ENCODE data around the gene SOX12.
"Not testable (repeated sequence)": the region's sequence is repeated elsewhere in the genome, so short reads cannot be mapped to it uniquely, and the experiment has no call there.

Gene SOX12

GRCh38 chr20:356154-356553, 30.8 kb downstream of the SOX12 start:
- H3K27ac ChIP-seq, result peak overlapping the region; percentile 1
- DNase-seq (ENCODE audit: low read depth, low spot score), result not testable (repeated sequence)

DNA sequence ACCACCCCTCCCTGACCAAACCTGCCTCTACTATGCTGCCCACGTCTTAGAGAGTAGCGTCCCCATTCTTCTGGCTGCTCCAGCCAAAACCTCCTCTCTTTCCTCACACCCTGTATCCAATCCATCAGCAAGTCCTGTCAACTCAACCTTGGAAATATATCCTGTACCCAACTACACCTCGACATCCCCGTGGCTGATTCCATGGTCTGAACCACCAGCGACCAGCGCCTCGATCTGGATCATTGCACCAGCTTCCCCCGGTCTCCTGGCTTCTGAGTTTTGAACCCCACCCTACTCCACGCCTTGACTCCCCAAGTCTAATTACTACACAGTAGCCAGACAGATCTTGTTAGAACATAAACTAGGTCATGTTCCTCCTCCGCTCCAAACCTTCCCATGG, 31.4 kb downstream of the SOX12 start:
- H3K27ac ChIP-seq, result no peak overlapping the region
- DNase-seq (ENCODE audit: low read depth, low spot score), result no peak

GRCh38 chr20:358891-359555, 33.7 kb downstream of the SOX12 start:
- peak overlapping the region; percentile 18 for H3K27ac ChIP-seq
- DNase-seq (ENCODE audit: low read depth, low spot score), result no peak

GRCh38 chr20:361561-361960, 36.2 kb downstream of the SOX12 start:
- peak overlapping the region; percentile 100 for H3K27ac ChIP-seq
- DNase-seq (ENCODE audit: low read depth, low spot score), result no peak

- peak overlapping the region; percentile 100 for H3K27ac ChIP-seq
- DNase-seq (ENCODE audit: low read depth, low spot score), result peak; percentile 83
Observed at GRCh38 chr20:362271-363254, 37.2 kb downstream of the SOX12 start.

DNA sequence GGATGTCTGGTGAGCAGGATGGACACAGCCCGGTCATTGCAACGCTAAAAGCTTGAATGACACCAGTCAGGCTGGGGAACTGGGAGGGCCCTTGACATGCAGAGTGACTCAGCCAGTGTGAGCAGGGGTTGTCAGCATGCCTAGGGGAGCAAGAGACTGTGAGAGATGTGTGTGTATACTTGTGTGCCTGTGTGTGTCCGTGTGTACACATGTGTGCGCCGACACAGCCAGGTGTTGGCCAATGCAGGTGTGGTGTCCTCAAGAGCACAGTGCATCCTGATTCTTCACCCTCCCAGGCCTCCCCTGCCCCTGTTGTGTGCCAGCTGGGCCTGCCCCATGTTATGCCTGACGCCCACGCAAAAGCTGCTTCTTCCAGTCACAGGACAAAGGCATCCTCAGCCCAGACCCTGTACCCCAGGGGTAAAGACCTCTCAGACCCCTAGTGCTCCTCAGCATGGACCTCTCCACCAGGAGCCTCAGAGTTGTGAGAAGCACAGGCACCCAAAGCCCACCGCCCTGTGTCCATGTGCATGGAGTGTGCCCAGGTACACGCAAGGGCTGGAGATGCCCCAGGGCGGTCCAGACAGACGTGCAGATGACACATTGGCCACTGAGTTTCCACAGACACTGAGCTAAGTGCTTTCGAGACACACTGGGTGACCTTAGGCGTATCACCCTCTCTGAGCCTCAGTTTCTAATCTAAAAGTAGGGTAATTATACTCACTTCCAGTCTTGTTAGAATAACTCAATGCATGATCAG, 38.1 kb downstream of the SOX12 start:
- DNase-seq (ENCODE audit: low read depth, low spot score), result no peak
- peak overlapping the region; percentile 100 for H3K27ac ChIP-seq

DNA sequence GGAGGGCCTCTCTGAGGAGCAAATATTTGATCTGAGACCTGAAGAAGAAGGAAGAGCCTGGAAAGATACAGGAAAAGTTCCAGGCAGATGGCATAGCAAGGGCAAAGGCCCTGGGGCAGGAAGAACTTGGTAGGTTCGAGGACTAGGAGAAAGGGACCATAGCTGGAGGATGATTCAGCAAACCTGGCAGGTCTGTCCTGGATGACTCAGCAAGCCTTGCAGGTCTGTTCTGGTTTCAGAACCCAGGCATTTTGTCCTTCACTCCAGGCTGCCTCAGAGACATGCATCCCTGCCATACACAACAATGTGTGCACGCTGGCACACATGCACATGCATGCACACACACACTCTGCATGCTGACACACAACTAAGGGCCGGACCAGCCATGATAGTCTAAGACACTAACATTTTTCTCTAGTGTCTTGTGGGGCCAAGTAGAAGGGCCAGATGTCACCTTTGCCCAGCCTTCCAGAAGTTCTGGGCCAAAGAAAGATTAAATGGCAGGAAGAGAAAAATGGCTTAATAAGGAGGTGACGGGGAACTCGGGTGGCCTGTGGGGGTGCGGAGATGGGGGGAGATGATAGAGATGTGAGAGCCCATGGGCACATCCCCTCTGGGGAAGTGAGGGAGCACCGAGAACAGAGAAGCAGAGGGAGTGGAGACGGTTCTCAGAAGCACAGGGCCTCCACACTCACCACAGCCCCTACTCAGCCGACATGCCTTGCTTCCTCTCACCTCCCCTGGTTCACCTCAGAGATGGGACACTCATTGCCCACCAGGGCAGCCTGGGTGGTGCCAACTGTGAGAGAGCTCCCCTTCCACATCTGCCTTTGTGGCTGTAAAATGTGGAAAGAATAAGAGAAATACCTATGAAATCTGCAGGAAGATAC, 39.8 kb downstream of the SOX12 start:
- peak overlapping the region; percentile 100 for H3K27ac ChIP-seq
- DNase-seq (ENCODE audit: low read depth, low spot score), result no peak

GRCh38 chr20:366041-366718, 40.8 kb downstream of the SOX12 start:
- DNase-seq (ENCODE audit: low read depth, low spot score), result no peak
- peak overlapping the region; percentile 100 for H3K27ac ChIP-seq

DNA sequence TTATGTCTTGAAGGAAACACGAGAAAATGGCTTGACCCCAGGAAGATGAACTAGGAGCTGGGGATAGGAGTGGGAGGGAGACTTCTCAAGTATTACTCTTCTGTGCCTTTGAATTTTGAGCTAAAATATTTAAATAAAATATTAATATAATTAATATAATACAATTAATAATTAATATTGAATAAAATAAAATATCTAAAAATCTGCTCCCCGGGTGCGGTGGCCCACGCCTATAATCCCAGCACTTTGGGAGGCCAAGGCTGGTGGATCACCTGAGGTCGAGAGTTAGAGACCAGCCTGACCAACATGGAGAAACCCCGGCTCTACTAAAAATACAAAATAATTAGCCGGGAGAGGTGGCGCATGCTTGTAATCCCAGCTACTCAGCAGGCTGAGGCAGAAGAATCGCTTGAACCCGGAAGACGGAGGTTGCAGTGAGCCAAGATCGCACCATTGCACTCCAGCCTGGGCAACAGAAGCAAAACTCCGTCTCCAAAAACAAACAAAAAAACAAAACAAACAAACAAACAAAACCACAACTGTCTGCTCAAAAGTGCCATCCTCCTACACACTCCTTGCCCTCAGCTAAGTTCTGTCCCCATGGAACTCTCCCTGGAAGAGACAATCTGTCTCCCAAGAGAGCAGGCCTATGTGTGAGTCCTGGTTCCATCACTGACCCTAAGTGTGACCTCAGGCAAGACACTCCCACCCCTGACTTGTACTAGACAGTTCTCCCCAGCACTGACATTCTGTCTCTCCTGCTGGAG, 41.5 kb downstream of the SOX12 start:
- H3K27ac ChIP-seq, result peak overlapping the region; percentile 100
- DNase-seq (ENCODE audit: low read depth, low spot score), result no peak

DNA sequence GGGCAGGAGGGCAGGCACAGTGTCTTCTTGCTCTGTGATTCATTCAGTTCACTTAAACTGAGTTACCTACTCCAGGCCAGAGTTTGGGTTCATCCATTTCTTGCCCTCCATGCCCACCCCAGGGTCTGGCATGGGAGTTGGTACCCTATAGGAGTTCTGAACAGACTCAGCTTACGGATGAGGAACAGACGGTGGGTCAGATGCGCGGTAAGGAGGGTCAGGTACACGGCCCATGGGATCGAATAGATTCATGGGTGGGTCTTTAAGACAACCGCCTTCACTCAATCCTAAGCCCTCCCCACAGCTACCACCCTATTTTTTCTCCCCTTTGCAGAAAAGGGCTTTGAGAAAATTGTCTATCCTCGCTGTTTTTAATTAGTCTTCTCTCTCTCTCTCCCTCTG, 42.1 kb downstream of the SOX12 start:
- no peak for DNase-seq (ENCODE audit: low read depth, low spot score)
- H3K27ac ChIP-seq, result peak overlapping the region; percentile 100

DNA sequence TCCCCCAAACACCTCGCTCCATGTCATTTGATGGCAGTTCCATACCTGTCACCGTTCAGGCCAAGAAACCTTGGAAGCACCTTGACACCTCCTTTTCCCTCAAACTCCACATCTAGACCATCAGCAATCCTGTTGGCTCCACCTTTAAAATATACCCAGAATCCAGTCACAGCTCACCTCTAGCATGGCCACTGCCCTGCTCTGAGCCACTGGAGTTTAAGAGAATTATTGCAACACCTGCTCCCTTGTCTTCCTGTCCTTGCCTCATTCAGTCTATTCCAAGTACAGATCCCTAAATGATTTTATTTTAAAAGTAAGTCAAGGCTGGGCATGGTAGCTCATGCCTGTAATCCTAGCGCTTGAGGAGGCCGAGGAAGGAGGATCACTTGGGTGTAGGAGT, 43.6 kb downstream of the SOX12 start:
- no peak for DNase-seq (ENCODE audit: low read depth, low spot score)
- H3K27ac ChIP-seq, result peak overlapping the region; percentile 100

DNA sequence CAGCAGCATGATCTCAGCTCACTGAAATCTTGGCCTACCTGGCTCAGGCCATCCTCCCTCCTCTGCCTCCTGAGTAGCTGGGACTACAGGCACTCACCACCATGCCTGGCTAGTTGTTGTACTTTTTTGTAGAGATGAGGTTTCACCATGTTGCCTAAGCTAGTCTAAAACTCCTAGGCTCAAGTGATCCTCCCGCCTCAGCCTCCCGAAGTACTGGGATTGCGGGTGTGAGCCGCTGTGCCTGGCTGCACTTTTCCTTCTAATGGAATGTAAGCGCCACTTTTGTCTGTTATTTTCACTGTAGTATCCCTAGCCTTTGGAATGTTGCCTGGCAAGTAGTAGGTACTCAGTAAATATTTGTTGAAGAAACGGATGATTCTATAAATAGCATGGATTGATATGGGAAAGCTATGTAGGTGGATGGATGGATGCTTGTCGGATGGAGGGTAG, 44.8 kb downstream of the SOX12 start:
- DNase-seq (ENCODE audit: low read depth, low spot score), result no peak
- H3K27ac ChIP-seq, result peak overlapping the region; percentile 100

- peak overlapping the region; percentile 100 for H3K27ac ChIP-seq
Observed at GRCh38 chr20:370977-371754, 45.8 kb downstream of the SOX12 start.

GRCh38 chr20:371755-372542, 46.6 kb downstream of the SOX12 start:
- H3K27ac ChIP-seq, result peak overlapping the region; percentile 100
- DNase-seq (ENCODE audit: low read depth, low spot score), result no peak

More at GRCh38 chr20:370977-371754, 45.8 kb downstream of the SOX12 start:
- DNase-seq (ENCODE audit: low read depth, low spot score), result no peak

DNA sequence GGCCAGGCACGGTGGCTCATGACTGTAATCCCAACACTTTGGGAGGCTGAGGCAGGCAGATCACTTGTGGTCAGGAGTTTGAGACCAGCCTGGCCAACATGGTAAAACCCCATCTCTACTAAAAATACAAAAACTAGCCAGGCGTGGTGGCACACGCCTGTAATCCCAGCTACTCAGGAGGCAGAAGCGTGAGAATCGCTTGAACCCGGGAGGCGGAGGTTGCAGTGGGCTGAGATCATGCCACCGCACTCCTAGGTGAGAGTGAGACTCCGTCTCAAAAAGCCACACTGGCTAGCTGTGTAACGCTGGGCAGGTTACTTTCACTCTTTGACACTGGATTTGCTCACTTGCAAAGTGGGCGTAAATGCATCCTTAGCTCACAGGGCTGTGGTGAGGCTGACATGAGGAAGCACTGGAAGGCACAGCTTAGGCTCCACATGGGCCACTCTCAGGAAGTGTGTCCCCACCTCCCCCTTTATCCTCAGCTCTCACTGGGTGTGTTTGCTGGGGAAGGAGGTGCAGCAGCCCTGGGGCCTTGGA, 47.3 kb downstream of the SOX12 start:
- peak overlapping the region; percentile 100 for H3K27ac ChIP-seq
- not testable (repeated sequence) for DNase-seq (ENCODE audit: low read depth, low spot score)

- peak overlapping the region; percentile 100 for H3K27ac ChIP-seq
- no peak for DNase-seq (ENCODE audit: low read depth, low spot score)
Observed at GRCh38 chr20:373171-373890, 48.0 kb downstream of the SOX12 start.
